K562 (cell line): ENCODE results near the gene OLIG1. TPM values are rescaled to one million over a fixed set of nuclear protein-coding genes. Genes with fewer than 3 reads are reported as not detected.

ENCODE experiments used
- ATAC-seq: fragments of 200-7000 bp; cut with Tn5 transposase; 3 replicates; pipeline ENCODE4 v1.9.1; 2020; ENCODE audit warnings: moderate library complexity
- BruUV-seq: library from RNA; stranded (reverse); fragments of 400-500 nt; replicated peaks from 2 replicates; lab custom pipeline; 2021; lab: Mats Ljungman, UMichigan
- CTCF ChIA-PET: fragments of 300-600 bp; formaldehyde crosslinking; extraction: SDS; loops from one replicate; lab custom pipeline; 2021; ENCODE audit warnings: low intra/inter-chr PET ratio; lab: Yijun Ruan, JAX
- POLR2A ChIA-PET: fragments of 300-600, 350-650 bp; sonication (Branson Sonifier 250); formaldehyde crosslinking; extraction: SDS; loops from one replicate; lab custom pipeline; 2021; ENCODE audit warnings: antibody characterized with exemption, inconsistent platforms; lab: Yijun Ruan, JAX
- DNase-seq, 4 experiments: peaks; one replicate each; pipeline versions ENCODE4 v3.0.0 to v3.0.0-alpha.2; 2011 to 2018; ENCODE audit warnings: low spot score in 3 of 4, mixed read lengths in 3 of 4; ENCODE audit errors: extremely low read depth in 1 of 4
- FAIRE-seq: peaks from 2 replicates; lab custom pipeline; 2011; peaks lifted over from hg19 to GRCh38; lab: Jason Lieb, UNC
- H2AFZ ChIP-seq: 2 replicates; pipeline ENCODE4 v1.6.0; 2011; ENCODE audit warnings: low read depth, low read length, control low read depth, inconsistent platforms
- H3K27ac ChIP-seq: fragments of 200-600 bp; 3 replicates; pipeline ENCODE4 v1.8.0; 2011; ENCODE audit warnings: low read depth, mild to moderate bottlenecking, control low read depth, inconsistent platforms, low read length, moderate library complexity, mixed read lengths; ENCODE audit errors: extremely low read depth
- H3K27me3 ChIP-seq, 2 experiments: fragments of 300-600 bp in 1 of 2; 2 replicates in 1 of 2; 3 replicates in 1 of 2; pipeline versions ENCODE4 v1.6.0 to v1.8.0; 2011; ENCODE audit warnings: inconsistent platforms in 2 of 2, low read length in 2 of 2, mild to moderate bottlenecking in 1 of 2, mixed read lengths in 1 of 2, moderate library complexity in 1 of 2; ENCODE audit not compliant: control insufficient read depth in 2 of 2, insufficient read depth in 2 of 2
- H3K36me3 ChIP-seq: fragments of 300-600 bp; 3 replicates; pipeline ENCODE4 v1.8.0; 2011; ENCODE audit warnings: mild to moderate bottlenecking, low read length, inconsistent platforms; ENCODE audit not compliant: control insufficient read depth, insufficient read depth
- H3K4me1 ChIP-seq, 2 experiments: fragments of 200-600 bp in 1 of 2; replicated peaks in 1 of 2; 2 replicates in 1 of 2; 3 replicates in 1 of 2; pipeline versions ENCODE4 v1.5.1 to v1.8.0; 2011; ENCODE audit warnings: inconsistent platforms in 2 of 2, low read length in 2 of 2, mild to moderate bottlenecking in 1 of 2, mixed read lengths in 1 of 2, moderate library complexity in 1 of 2; ENCODE audit not compliant: control insufficient read depth in 2 of 2, insufficient read depth in 2 of 2
- H3K4me2 ChIP-seq: 2 replicates; pipeline ENCODE4 v1.6.1; 2011; ENCODE audit warnings: low read length, control low read depth, inconsistent platforms, mixed read lengths; ENCODE audit not compliant: insufficient read depth
- H3K4me3 ChIP-seq: fragments of 200-600 bp; sonication (generic), shearing (Covaris generic); 2 replicates; pipeline ENCODE4 v1.5.1; 2016; ENCODE audit warnings: control low read depth, inconsistent platforms
- H3K79me2 ChIP-seq: fragments of 200-600 bp; 3 replicates; pipeline ENCODE4 v1.8.0; 2011; ENCODE audit warnings: low read length, inconsistent platforms; ENCODE audit not compliant: control insufficient read depth, insufficient read depth
- H3K9ac ChIP-seq, 2 experiments: 2 replicates each; pipeline versions ENCODE4 v1.6.0 to v1.6.1; 2011; ENCODE audit warnings: low read depth in 2 of 2, low read length in 2 of 2, control low read depth in 1 of 2, inconsistent platforms in 1 of 2, mild to moderate bottlenecking in 1 of 2, mixed read lengths in 1 of 2; ENCODE audit not compliant: insufficient read depth in 1 of 2
- H3K9me1 ChIP-seq: one replicate; pipeline ENCODE4 v1.6.0; 2011; ENCODE audit warnings: inconsistent platforms, mild to moderate bottlenecking, low read length, moderate library complexity; ENCODE audit not compliant: control insufficient read depth, insufficient read depth
- H3K9me3 ChIP-seq: replicated peaks from 2 replicates; pipeline ENCODE4 v1.5.1; 2011; ENCODE audit warnings: low read depth, low read length, inconsistent platforms; ENCODE audit not compliant: control insufficient read depth, insufficient read depth
- H4K20me1 ChIP-seq: replicated peaks from 2 replicates; pipeline ENCODE4 v1.6.1; 2011; ENCODE audit warnings: low read length, inconsistent platforms, mixed read lengths; ENCODE audit not compliant: control insufficient read depth, insufficient read depth
- ARID1B ChIP-seq: fragments of 450-650 bp; IDR thresholded peaks from 2 replicates; pipeline ENCODE4 v1.6.1; 2016; ENCODE audit warnings: antibody characterized with exemption, mild to moderate bottlenecking, inconsistent platforms
- HES1 ChIP-seq: fragments of 450-650 bp; IDR thresholded peaks from 2 replicates; pipeline ENCODE4 v1.6.1; 2016; ENCODE audit warnings: low read depth, mild to moderate bottlenecking, moderate library complexity
- MCM7 ChIP-seq, 2 experiments: fragments of 450-650 bp; IDR thresholded peaks; 2 replicates each; pipeline ENCODE4 v1.6.1; 2016 to 2018
- PATZ1 ChIP-seq: fragments of 250-450 bp; sonication (Bioruptor Pico); IDR thresholded peaks from 2 replicates; pipeline ENCODE4 v1.5.0; 2020; ENCODE audit warnings: mild to moderate bottlenecking, borderline replicate concordance
- PPARD ChIP-seq: fragments of 250-450 bp; sonication (Bioruptor Pico); IDR thresholded peaks from 2 replicates; pipeline ENCODE4 v1.8.0; 2022; ENCODE audit warnings: inconsistent platforms, mild to moderate bottlenecking, moderate library complexity
- PRPF4 ChIP-seq: fragments of 200-400 bp; formaldehyde crosslinking; IDR thresholded peaks from one replicate; pipeline ENCODE4 v1.6.1; 2017; ENCODE audit warnings: low read length, low read depth, mild to moderate bottlenecking; ENCODE audit not compliant: insufficient read depth, poor library complexity, severe bottlenecking
- TRIM28 ChIP-seq: fragments of 450-650 bp; IDR thresholded peaks from 2 replicates; pipeline ENCODE4 v1.6.1; 2017
- YBX1 ChIP-seq: fragments of 450-650 bp; IDR thresholded peaks from 2 replicates; pipeline ENCODE4 v1.7.1; 2016; ENCODE audit warnings: mild to moderate bottlenecking
- ZNF121 ChIP-seq: sonication (generic); formaldehyde crosslinking; conservative IDR thresholded peaks from 2 replicates; pipeline ENCODE4 v1.8.0; 2022; ENCODE audit warnings: missing genetic modification reagents
- ZNF24 ChIP-seq: fragments of 450-650 bp; IDR thresholded peaks from 2 replicates; pipeline ENCODE4 v1.6.1; 2016
- ZNF277 ChIP-seq: fragments of 250-450 bp; sonication (Bioruptor Pico); IDR thresholded peaks from 2 replicates; pipeline ENCODE4 v1.8.0; 2022; ENCODE audit warnings: inconsistent platforms, mild to moderate bottlenecking, moderate library complexity, borderline replicate concordance
- WGBS: fragments of 100-300 bp; shearing (Covaris generic); methylation state at CpG from one replicate; pipeline ENCODE4 v1.1.6; 2016; ENCODE audit warnings: low coverage, mixed read lengths; ENCODE audit not compliant: insufficient coverage; ENCODE audit errors: missing lambda C conversion rate; 5-methylcytosine and 5-hydroxymethylcytosine counted together
- in situ Hi-C: fragments of 300-500 bp; cut with MboI; formaldehyde crosslinking; loops from 4 replicates; pipeline ENCODE4 v1.15.0; 2018; ENCODE audit warnings: inconsistent platforms, mixed read lengths
- intact Hi-C: fragments of 100-400 bp; cut with micrococcal nuclease; formaldehyde crosslinking; loops from 2 replicates; pipeline ENCODE4 v1.14.2; 2022
- polyA plus RNA-seq, 8 experiments: library from polyadenylated mRNA; depleted of rRNA in 4 of 8; stranded (reverse) in 5 of 8; unstranded in 3 of 8; fragments of >200 nt; fragmentation: Nextera tagmentation in 2 of 8; fragmentation: Illumina TruSeq in 1 of 8; extraction: Ambion mirVana in 2 of 8; extraction: Trizol in 1 of 8; gene quantifications; 2 replicates each; pipeline versions ENCODE4 v1.2.1 to v1.2.3, GENCODE V29; 2011 to 2014; ENCODE audit warnings: inconsistent platforms in 1 of 8, missing spikeins in 1 of 8
- total RNA-seq, 7 experiments: library from RNA; depleted of rRNA in 6 of 7; stranded (reverse); fragments of >200 nt in 6 of 7; fragmentation: Illumina TruSeq in 2 of 7; extraction: Trizol in 2 of 7; gene quantifications; 2 replicates each; pipeline versions ENCODE4 v1.2.1 to v1.2.3, GENCODE V29; 2011 to 2021; ENCODE audit warnings: low replicate concordance in 1 of 7

OLIG1 gene
- total and polyA plus RNA-seq, 9 of the 15 experiments (the other 6 are each of a cell fraction or from before 2014, with no cell fraction given): not detected

- Histone ChIP-seq H3K9me1 (peaks cover 4% of the 10 kb centered on the region), H3K79me2 (no peaks in the 10 kb centered on the region), H3K9ac (no peak overlapping the region), H3K27ac (no peak overlapping the region), H3K27me3 (peaks cover 35 to 63% of the 10 kb centered on the region in 2 experiments; a peak in 4 of 5 replicates), H3K9me3 (no peaks in the 10 kb centered on the region), H3K4me2 (no peak overlapping the region), H3K4me1 (no peaks in the 10 kb centered on the region), H3K4me3 (no peak overlapping the region), H4K20me1 (no peaks in the 10 kb centered on the region; the same call in 1 of the 2 replicates), H2AFZ (no peak overlapping the region), H3K36me3 (no peaks in the 10 kb centered on the region)
- FAIRE-seq (no peak), DNase-seq (no peak), ATAC-seq (no peak)
- 0% methylated on average over 4 of the region's 4 CpGs for WGBS
- intact Hi-C loops: no loop called here
- ChIA-PET CTCF (no interaction called here), POLR2A (interaction anchor here (0.5 to 1.8 kb wide), 2 partner anchors 26 to 58 kb away, joined by 3 to 4 read pairs; no protein-coding TSS in a partner anchor)
- peak; percentile 45; the same call in 1 of the 2 replicates for TF ChIP-seq ZNF121 (CRISPR knock-in tag)
- no peak for TF ChIP-seq ARID1B
- BruUV-seq: no TSS peak
- in situ Hi-C loops: no loop called here
Observed at GRCh38 chr21:33061233-33061632, 8.7 kb upstream of the OLIG1 start.

GRCh38 chr21:33063375-33063883 is 6.5 kb upstream of the OLIG1 start:
- no peaks in the 10 kb centered on the region for H3K36me3 ChIP-seq
- no peak overlapping the region for H3K9ac ChIP-seq
- DNase-seq (no peak), FAIRE-seq (no peak), ATAC-seq (no peak)
- peaks cover 4% of the 10 kb centered on the region for H3K9me1 ChIP-seq
- H3K4me3 ChIP-seq: no peak overlapping the region
- ChIA-PET POLR2A (interaction anchor here (0.6 to 1.2 kb wide), 3 partner anchors 25 to 52 kb away, joined by 3 read pairs; no protein-coding TSS in a partner anchor), CTCF (no interaction called here)
- intact Hi-C loops (no loop called here), in situ Hi-C loops (no loop called here)
- no peak overlapping the region for H3K27ac ChIP-seq
- WGBS: 2% methylated on average over 5 of the region's 5 CpGs
- H4K20me1 ChIP-seq: no peaks in the 10 kb centered on the region; the same call in 1 of the 2 replicates
- H3K9me3 ChIP-seq: no peaks in the 10 kb centered on the region
- H2AFZ ChIP-seq: no peak overlapping the region
- no peak for TF ChIP-seq ZNF277
- no peak for TF ChIP-seq MCM7 (IDR thresholded peaks at IDR 0.05)
- no peak for TF ChIP-seq PATZ1
- TF ChIP-seq PRPF4: no peak
- TF ChIP-seq PPARD (CRISPR knock-in tag): no peak
- no peak for TF ChIP-seq ZNF24
- no peak for TF ChIP-seq TRIM28
- TF ChIP-seq YBX1: no peak
- no peak for TF ChIP-seq HES1
- no peak overlapping the region for H3K4me2 ChIP-seq
- peaks cover 0 to 4% of the 10 kb centered on the region in 2 experiments; a peak in 2 of 5 replicates for H3K4me1 ChIP-seq
- H3K79me2 ChIP-seq: no peaks in the 10 kb centered on the region
- peaks cover 37 to 60% of the 10 kb centered on the region in 2 experiments; a peak in 4 of 5 replicates for H3K27me3 ChIP-seq
- BruUV-seq: no TSS peak
